ENCODE data around the gene SPHK1. TPM values are rescaled to one million over a fixed set of nuclear protein-coding genes. Genes with fewer than 3 reads are reported as not detected.

SPHK1 gene
- total RNA-seq = 1 to 10 TPM; 7.6 to 9.2 (median 8.3) TPM
- 2.2 TPM for total RNA-seq (2013)

GRCh38 chr17:76384222-76384986 lies at the start of gene SPHK1:
TSS of gene SPHK1 (plus strand) at chr17:76384609. CDS start at chr17:76385645, 1,036 bp downstream.
- H3K4me3 ChIP-seq (ENCODE audit: low read length) = peak within 1 kb of the TSS; percentile 53
- H3K27ac ChIP-seq (ENCODE audit: low read length) = peak within 1 kb of the TSS; percentile 45
- H3K4me1 ChIP-seq (ENCODE audit: control insufficient read depth, insufficient read depth, low read length) = peaks cover 35% of the 10 kb centered on the region
- Mint-ChIP-seq H3K27me3 (ENCODE audit: low read depth in 2 of 2) (no peaks in the 10 kb centered on the region), H3K9me3 (no peaks in the 10 kb centered on the region), H3K27ac (peak within 1 kb of the TSS; percentile 85 to 89), H3K36me3 (no peaks in the 10 kb centered on the region), H3K4me1 (peaks cover 5 to 17% of the 10 kb centered on the region in 2 donors), H3K4me3 (peak within 1 kb of the TSS; percentile 96)
- DNase-seq = peak; percentile 68 to 78
- TF ChIP-seq CTCF (IDR thresholded peaks at IDR 0.05) = no peak
- intact Hi-C loops (cut with micrococcal nuclease) = no loop called here
- no peaks in the 10 kb centered on the region for H3K9me3 ChIP-seq (ENCODE audit: control insufficient read depth, insufficient read depth, low read length)
- under 1% methylated on average over 118 of the region's 118 CpGs for WGBS (ENCODE audit: insufficient coverage)
- no peaks in the 10 kb centered on the region for H3K36me3 ChIP-seq (ENCODE audit: control insufficient read depth, insufficient read depth, low read length)
- ATAC-seq = peak; percentile 62 to 79 (median 73)
- H3K27me3 ChIP-seq (ENCODE audit: control insufficient read depth, insufficient read depth, low read length) = peaks cover 5% of the 10 kb centered on the region

- no peaks in the 10 kb centered on the region for H3K27me3 ChIP-seq (ENCODE audit: control insufficient read depth, insufficient read depth, low read length)
- H3K27ac Mint-ChIP-seq = no peak overlapping the region
- TF ChIP-seq CTCF (IDR thresholded peaks at IDR 0.05) = no peak
- peaks cover 0 to 14% of the 10 kb centered on the region in 2 donors for H3K4me1 Mint-ChIP-seq
- ATAC-seq = no peak
- H3K9me3 Mint-ChIP-seq = no peaks in the 10 kb centered on the region
- no peak overlapping the region for H3K27ac ChIP-seq (ENCODE audit: low read length)
- DNase-seq = no peak
- peaks cover 4% of the 10 kb centered on the region for H3K36me3 ChIP-seq (ENCODE audit: control insufficient read depth, insufficient read depth, low read length)
- intact Hi-C loops (cut with micrococcal nuclease) = no loop called here
- no peak overlapping the region for H3K4me3 Mint-ChIP-seq
- 95% methylated on average over 9 of the region's 9 CpGs for WGBS (ENCODE audit: insufficient coverage)
- no peaks in the 10 kb centered on the region for H3K4me1 ChIP-seq (ENCODE audit: control insufficient read depth, insufficient read depth, low read length)
- no peaks in the 10 kb centered on the region for H3K9me3 ChIP-seq (ENCODE audit: control insufficient read depth, insufficient read depth, low read length)
- no peak overlapping the region for H3K4me3 ChIP-seq (ENCODE audit: low read length)
- no peaks in the 10 kb centered on the region for H3K27me3 Mint-ChIP-seq (ENCODE audit: low read depth in 2 of 2)
- H3K36me3 Mint-ChIP-seq = no peaks in the 10 kb centered on the region
Observed at GRCh38 chr17:76335716-76336381, 48.6 kb upstream of the SPHK1 start.

- 96% methylated on average over 7 of the region's 7 CpGs for WGBS (ENCODE audit: insufficient coverage)
- intact Hi-C loops (cut with micrococcal nuclease) = no loop called here
- Mint-ChIP-seq H3K9me3 (no peaks in the 10 kb centered on the region), H3K4me3 (no peak overlapping the region), H3K27ac (no peak overlapping the region), H3K27me3 (ENCODE audit: low read depth in 2 of 2) (no peaks in the 10 kb centered on the region), H3K36me3 (no peaks in the 10 kb centered on the region), H3K4me1 (peaks cover 0 to 14% of the 10 kb centered on the region in 2 donors)
- peaks cover 3% of the 10 kb centered on the region for H3K36me3 ChIP-seq (ENCODE audit: control insufficient read depth, insufficient read depth, low read length)
- H3K27me3 ChIP-seq (ENCODE audit: control insufficient read depth, insufficient read depth, low read length) = no peaks in the 10 kb centered on the region
- H3K4me1 ChIP-seq (ENCODE audit: control insufficient read depth, insufficient read depth, low read length) = no peaks in the 10 kb centered on the region
- TF ChIP-seq CTCF (IDR thresholded peaks at IDR 0.05) = no peak
- no peaks in the 10 kb centered on the region for H3K9me3 ChIP-seq (ENCODE audit: control insufficient read depth, insufficient read depth, low read length)
- no peak overlapping the region for H3K27ac ChIP-seq (ENCODE audit: low read length)
- ATAC-seq (no peak), DNase-seq (no peak)
- no peak overlapping the region for H3K4me3 ChIP-seq (ENCODE audit: low read length)
Observed at GRCh38 chr17:76336756-76337412, 47.5 kb upstream of the SPHK1 start.
